NCI-H146 treated with DMSO at 0.1 percent for 48 hours (cell line): ENCODE measurements around the gene KCNS1.
A peak's percentile ranks its signal among the peaks of the same experiment; 100 is the strongest.
"Not testable (repeated sequence)": the region's sequence is repeated elsewhere in the genome, so short reads cannot be mapped to it uniquely, and the experiment has no call there.

ENCODE experiments used
- DNase-seq: peaks from one replicate; lab custom pipeline; 2025; ENCODE audit not compliant: unreplicated experiment; lab: John Stamatoyannopoulos, UW

Gene KCNS1

GRCh38 chr20:45100563-45101245 is at the start of gene KCNS1:
KCNS1 (minus strand) TSS chr20:45101127; CDS start chr20:45099236, 1,891 bp downstream.
- no peak for DNase-seq

- no peak for DNase-seq
Observed at GRCh38 chr20:45149062-45149461, 48.1 kb upstream of the KCNS1 start.

- no peak for DNase-seq
Observed at GRCh38 chr20:45140836-45141235, 39.9 kb upstream of the KCNS1 start.

- DNase-seq: not testable (repeated sequence)
Observed at GRCh38 chr20:45139733-45140375, 38.9 kb upstream of the KCNS1 start.

- DNase-seq: no peak
Observed at GRCh38 chr20:45138561-45139300, 37.8 kb upstream of the KCNS1 start.

GRCh38 chr20:45136911-45137310 is 36.0 kb upstream of the KCNS1 start:
- no peak for DNase-seq

- no peak for DNase-seq
Observed at GRCh38 chr20:45128099-45128498, 27.2 kb upstream of the KCNS1 start.

- no peak for DNase-seq
Observed at GRCh38 chr20:45124365-45124764, 23.4 kb upstream of the KCNS1 start, which contains the start of gene WFDC12. WFDC12 (minus strand) TSS chr20:45124465; CDS start chr20:45124447, 18 bp downstream.

GRCh38 chr20:45121388-45121787 is 20.5 kb upstream of the KCNS1 start:
- DNase-seq: no peak

- DNase-seq: no peak
Observed at GRCh38 chr20:45119556-45120266, 18.8 kb upstream of the KCNS1 start.

GRCh38 chr20:45118028-45118427 is 17.1 kb upstream of the KCNS1 start:
- DNase-seq: no peak

GRCh38 chr20:45117581-45117980 is 16.7 kb upstream of the KCNS1 start:
- DNase-seq: no peak

GRCh38 chr20:45115829-45116228 is 14.9 kb upstream of the KCNS1 start:
- DNase-seq: no peak

- no peak for DNase-seq
Observed at GRCh38 chr20:45115386-45115774, 14.5 kb upstream of the KCNS1 start.

GRCh38 chr20:45114465-45115385 is 13.8 kb upstream of the KCNS1 start, which contains the start of gene WFDC5:
WFDC5 (minus strand) TSS chr20:45115174; CDS start chr20:45115083, 91 bp downstream.
- no peak for DNase-seq

- DNase-seq: no peak
Observed at GRCh38 chr20:45113865-45114264, 12.9 kb upstream of the KCNS1 start.

- DNase-seq: no peak
Observed at GRCh38 chr20:45112754-45113153, 11.8 kb upstream of the KCNS1 start.

- peak; percentile 3 for DNase-seq
Observed at GRCh38 chr20:45111799-45112471, 11.0 kb upstream of the KCNS1 start.

- no peak for DNase-seq
Observed at GRCh38 chr20:45111285-45111684, 10.4 kb upstream of the KCNS1 start.

GRCh38 chr20:45110301-45110700 is 9.4 kb upstream of the KCNS1 start:
- no peak for DNase-seq
